Measurements from ENCODE around the gene RNF169.
"Not testable (repeated sequence)": the region's sequence is repeated elsewhere in the genome, so short reads cannot be mapped to it uniquely, and the experiment has no call there.

Gene RNF169

DNA sequence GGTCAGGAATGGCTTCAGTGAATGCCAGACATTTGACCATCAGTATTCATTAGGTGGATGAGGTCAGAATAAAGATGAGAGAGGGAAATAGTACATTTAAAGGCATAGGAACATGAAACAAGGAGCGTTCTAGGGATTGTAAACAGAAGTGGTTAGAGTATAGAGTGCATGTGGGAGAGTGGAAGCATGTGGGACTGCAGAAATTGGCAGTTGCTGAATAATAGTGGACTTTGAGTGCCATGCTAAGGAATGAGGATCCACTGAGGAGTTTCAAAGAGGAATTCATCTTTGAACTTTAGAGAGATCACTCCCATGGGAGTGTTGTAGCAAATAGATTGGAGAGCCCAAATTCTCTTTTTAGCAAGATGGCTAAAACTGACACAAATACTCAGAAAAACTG lies 7.9 kb downstream of the RNF169 start:
- peak in 1 of 2 donors; percentile 67 for DNase-seq
- Histone ChIP-seq H4K12ac (ENCODE audit: low read depth, low read length) (no peak overlapping the region), H3K4ac (ENCODE audit: low read depth, low read length) (no peak overlapping the region), H2BK5ac (ENCODE audit: low read depth, low read length, poor library complexity) (no peak overlapping the region), H4K91ac (ENCODE audit: low read depth, low read length) (no peak overlapping the region), H2BK120ac (ENCODE audit: insufficient read depth, low read length, poor library complexity) (no peak overlapping the region), H3K4me3 (ENCODE audit: low read depth, low read length) (no peak overlapping the region), H3K9ac (ENCODE audit: low read length) (no peak overlapping the region), H3K4me2 (ENCODE audit: low read length) (no peak overlapping the region), H3K79me2 (ENCODE audit: control insufficient read depth, insufficient read depth, low read length, poor library complexity) (no peaks in the 10 kb centered on the region), H3K14ac (ENCODE audit: low read length) (no peak overlapping the region), H3K36me3 (ENCODE audit: control insufficient read depth in 1 of 2, insufficient read depth in 2 of 2, low read length in 2 of 2) (no peaks in the 10 kb centered on the region), H3K23ac (ENCODE audit: low read length) (peak overlapping the region; percentile 95), H2AK5ac (ENCODE audit: low read length) (no peak overlapping the region), H3K27me3 (ENCODE audit: insufficient read depth, low read length) (no peaks in the 10 kb centered on the region), H3K9me3 (ENCODE audit: insufficient read depth, low read depth, low read length) (no peaks in the 10 kb centered on the region), H3K79me1 (ENCODE audit: low read length) (no peaks in the 10 kb centered on the region), H4K8ac (ENCODE audit: low read depth, low read length) (no peak overlapping the region), H3K27ac (ENCODE audit: low read depth, low read length) (no peak overlapping the region), H2BK12ac (ENCODE audit: low read length) (no peak overlapping the region), H3K4me1 (ENCODE audit: control insufficient read depth in 1 of 2, insufficient read depth in 2 of 2, low read length in 2 of 2) (peaks cover 5 to 6% of the 10 kb centered on the region in 2 experiments), H3K18ac (ENCODE audit: low read length) (no peak overlapping the region), H2AFZ (ENCODE audit: insufficient read depth, low read length, poor library complexity) (no peak overlapping the region)
- WGBS (ENCODE audit: extremely low coverage, insufficient coverage, insufficient read length) = no CpG with 5 or more reads among the region's 1 CpG

DNA sequence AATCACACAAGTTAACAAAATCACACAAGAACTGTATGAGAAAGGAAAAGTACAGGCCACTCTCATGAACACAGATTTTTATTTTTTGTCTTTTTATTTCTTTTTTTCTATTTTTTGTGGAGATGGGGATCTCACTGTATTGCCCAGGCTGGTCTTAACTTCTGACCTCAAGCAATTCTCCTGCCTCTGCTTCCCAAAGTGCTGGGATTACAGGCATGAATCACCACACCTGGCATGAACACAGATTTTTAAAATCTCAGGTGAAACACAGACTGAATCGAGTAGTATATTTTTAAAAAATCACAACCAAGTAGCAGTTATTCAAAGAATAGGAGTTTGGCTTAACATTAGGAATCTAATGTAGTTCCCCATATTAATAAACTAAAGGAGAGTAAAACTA lies 18.3 kb downstream of the RNF169 start:
- no CpG with 5 or more reads among the region's 1 CpG for WGBS (ENCODE audit: extremely low coverage, insufficient coverage, insufficient read length)
- no peak overlapping the region for H2AK5ac ChIP-seq (ENCODE audit: low read length)
- no peak overlapping the region for H3K9ac ChIP-seq (ENCODE audit: low read length)
- H4K12ac ChIP-seq (ENCODE audit: low read depth, low read length) = no peak overlapping the region
- H4K8ac ChIP-seq (ENCODE audit: low read depth, low read length) = no peak overlapping the region
- no peak overlapping the region for H3K4ac ChIP-seq (ENCODE audit: low read depth, low read length)
- no peak overlapping the region for H2BK12ac ChIP-seq (ENCODE audit: low read length)
- H4K91ac ChIP-seq (ENCODE audit: low read depth, low read length) = no peak overlapping the region
- no peak overlapping the region for H3K23ac ChIP-seq (ENCODE audit: low read length)
- H3K36me3 ChIP-seq (ENCODE audit: control insufficient read depth in 1 of 2, insufficient read depth in 2 of 2, low read length in 2 of 2) = peaks cover 1 to 4% of the 10 kb centered on the region in 2 experiments
- H3K14ac ChIP-seq (ENCODE audit: low read length) = no peak overlapping the region
- H2AFZ ChIP-seq (ENCODE audit: insufficient read depth, low read length, poor library complexity) = no peak overlapping the region
- no peak overlapping the region for H3K4me3 ChIP-seq (ENCODE audit: low read depth, low read length)
- no peak overlapping the region for H3K18ac ChIP-seq (ENCODE audit: low read length)
- H2BK5ac ChIP-seq (ENCODE audit: low read depth, low read length, poor library complexity) = no peak overlapping the region
- H3K4me2 ChIP-seq (ENCODE audit: low read length) = no peak overlapping the region
- no peaks in the 10 kb centered on the region for H3K27me3 ChIP-seq (ENCODE audit: insufficient read depth, low read length)
- H3K79me1 ChIP-seq (ENCODE audit: low read length) = no peaks in the 10 kb centered on the region
- H3K4me1 ChIP-seq (ENCODE audit: control insufficient read depth in 1 of 2, insufficient read depth in 2 of 2, low read length in 2 of 2) = no peaks in the 10 kb centered on the region
- H3K9me3 ChIP-seq (ENCODE audit: insufficient read depth, low read depth, low read length) = no peaks in the 10 kb centered on the region
- no peak for DNase-seq
- H2BK120ac ChIP-seq (ENCODE audit: insufficient read depth, low read length, poor library complexity) = no peak overlapping the region
- no peak overlapping the region for H3K27ac ChIP-seq (ENCODE audit: low read depth, low read length)
- no peaks in the 10 kb centered on the region for H3K79me2 ChIP-seq (ENCODE audit: control insufficient read depth, insufficient read depth, low read length, poor library complexity)

DNA sequence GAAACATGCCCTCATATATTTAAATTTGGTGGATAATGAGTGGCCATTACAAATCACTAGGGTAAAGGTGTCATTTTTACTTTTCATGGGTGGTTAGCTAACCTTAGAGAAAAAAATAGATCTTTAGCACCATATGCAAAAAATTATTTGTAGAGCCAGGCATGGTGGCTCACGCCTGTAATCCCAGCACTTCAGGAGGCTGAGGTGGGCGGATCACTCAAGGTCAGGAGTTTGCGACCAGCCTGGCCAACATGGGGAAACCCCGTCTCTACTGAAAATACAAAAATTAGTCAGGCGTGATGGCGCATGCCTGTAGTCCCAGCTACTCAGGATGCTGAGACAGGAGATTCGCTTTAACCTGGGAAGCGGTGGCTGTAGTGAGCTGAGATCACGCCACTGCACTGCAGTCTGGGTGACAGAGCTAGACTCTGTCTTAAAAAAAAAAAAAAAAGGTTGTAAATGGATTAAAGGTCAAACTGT lies 19.6 kb downstream of the RNF169 start:
- H3K18ac ChIP-seq (ENCODE audit: low read length); H3K4me3 ChIP-seq (ENCODE audit: low read depth, low read length); H3K79me1 ChIP-seq (ENCODE audit: low read length); DNase-seq; H3K4ac ChIP-seq (ENCODE audit: low read depth, low read length); H4K8ac ChIP-seq (ENCODE audit: low read depth, low read length); H3K23ac ChIP-seq (ENCODE audit: low read length); H2AFZ ChIP-seq (ENCODE audit: insufficient read depth, low read length, poor library complexity); H3K36me3 ChIP-seq (ENCODE audit: control insufficient read depth in 1 of 2, insufficient read depth in 2 of 2, low read length in 2 of 2); H3K9me3 ChIP-seq (ENCODE audit: insufficient read depth, low read depth, low read length); H3K27ac ChIP-seq (ENCODE audit: low read depth, low read length); H4K91ac ChIP-seq (ENCODE audit: low read depth, low read length); H4K12ac ChIP-seq (ENCODE audit: low read depth, low read length); H2BK12ac ChIP-seq (ENCODE audit: low read length); H2BK120ac ChIP-seq (ENCODE audit: insufficient read depth, low read length, poor library complexity); H2BK5ac ChIP-seq (ENCODE audit: low read depth, low read length, poor library complexity); H3K79me2 ChIP-seq (ENCODE audit: control insufficient read depth, insufficient read depth, low read length, poor library complexity); H3K14ac ChIP-seq (ENCODE audit: low read length); H3K9ac ChIP-seq (ENCODE audit: low read length); H3K4me2 ChIP-seq (ENCODE audit: low read length); H2AK5ac ChIP-seq (ENCODE audit: low read length); H3K27me3 ChIP-seq (ENCODE audit: insufficient read depth, low read length); H3K4me1 ChIP-seq (ENCODE audit: control insufficient read depth in 1 of 2, insufficient read depth in 2 of 2, low read length in 2 of 2): not testable (repeated sequence)
- WGBS (ENCODE audit: extremely low coverage, insufficient coverage, insufficient read length) = no CpG with 5 or more reads among the region's 9 CpGs

DNA sequence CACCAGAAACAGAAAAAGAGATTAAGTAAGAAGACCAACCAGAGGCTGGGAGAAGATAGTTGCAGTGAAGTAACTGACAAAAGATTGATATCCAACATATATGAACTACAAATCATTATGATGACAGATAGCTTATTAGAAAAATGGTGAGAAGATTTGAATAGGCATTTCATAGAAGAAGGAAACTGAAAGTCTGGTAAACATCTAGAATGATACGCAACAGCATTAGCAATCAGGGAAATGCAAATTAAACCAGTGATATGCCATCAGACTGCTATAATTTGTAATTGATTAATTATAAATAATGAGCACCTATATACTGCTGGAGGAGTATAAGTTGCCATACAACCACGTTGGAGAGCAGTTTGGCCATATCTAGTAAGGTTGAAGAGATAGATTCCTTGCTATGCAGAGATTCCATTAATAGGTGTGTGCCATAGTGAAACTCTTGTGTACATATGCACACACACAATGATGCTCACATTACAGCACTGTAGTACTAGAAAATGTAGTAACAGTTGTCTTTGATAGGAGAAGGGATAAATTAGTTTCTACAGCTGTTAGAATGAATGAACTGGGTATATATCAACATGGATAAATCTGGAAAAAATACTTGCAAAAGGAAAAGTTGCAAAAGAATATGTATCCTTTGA lies 20.5 kb downstream of the RNF169 start:
- Histone ChIP-seq H2BK120ac (ENCODE audit: insufficient read depth, low read length, poor library complexity) (no peak overlapping the region), H3K18ac (ENCODE audit: low read length) (no peak overlapping the region)
- no CpG with 5 or more reads among the region's 2 CpGs for WGBS (ENCODE audit: extremely low coverage, insufficient coverage, insufficient read length)

More for the DNA sequence above, 20.5 kb downstream of the RNF169 start:
- Histone ChIP-seq H3K4ac (ENCODE audit: low read depth, low read length) (no peak overlapping the region), H2AFZ (ENCODE audit: insufficient read depth, low read length, poor library complexity) (no peak overlapping the region), H3K79me1 (ENCODE audit: low read length) (no peaks in the 10 kb centered on the region), H3K27ac (ENCODE audit: low read depth, low read length) (no peak overlapping the region), H4K91ac (ENCODE audit: low read depth, low read length) (no peak overlapping the region), H4K12ac (ENCODE audit: low read depth, low read length) (no peak overlapping the region), H3K23ac (ENCODE audit: low read length) (no peak overlapping the region), H3K9me3 (ENCODE audit: insufficient read depth, low read depth, low read length) (no peaks in the 10 kb centered on the region), H2BK12ac (ENCODE audit: low read length) (no peak overlapping the region), H3K14ac (ENCODE audit: low read length) (no peak overlapping the region), H2AK5ac (ENCODE audit: low read length) (no peak overlapping the region), H3K4me2 (ENCODE audit: low read length) (no peak overlapping the region), H2BK5ac (ENCODE audit: low read depth, low read length, poor library complexity) (no peak overlapping the region), H3K27me3 (ENCODE audit: insufficient read depth, low read length) (no peaks in the 10 kb centered on the region), H3K36me3 (ENCODE audit: control insufficient read depth in 1 of 2, insufficient read depth in 2 of 2, low read length in 2 of 2) (peaks cover under 1 to 1% of the 10 kb centered on the region in 2 experiments), H3K79me2 (ENCODE audit: control insufficient read depth, insufficient read depth, low read length, poor library complexity) (no peaks in the 10 kb centered on the region), H3K4me3 (ENCODE audit: low read depth, low read length) (no peak overlapping the region), H3K4me1 (ENCODE audit: control insufficient read depth in 1 of 2, insufficient read depth in 2 of 2, low read length in 2 of 2) (no peaks in the 10 kb centered on the region), H3K9ac (ENCODE audit: low read length) (no peak overlapping the region), H4K8ac (ENCODE audit: low read depth, low read length) (no peak overlapping the region)
- DNase-seq = no peak
